Measurements from ENCODE around the gene NUP98. TPM values are rescaled to one million over a fixed set of nuclear protein-coding genes. Genes with fewer than 3 reads are reported as not detected.

Gene NUP98
- total and polyA plus RNA-seq, 2 of the 13 experiments (the other 11 are each of a cell fraction or from before 2014, with no cell fraction given): 76.6 to 85.3 TPM

GRCh38 chr11:3642071-3642951 is 155.0 kb downstream of the NUP98 start (continued):
- TF ChIP-seq ZNF784 (CRISPR knock-in tag; IDR thresholded peaks at IDR 0.05; ENCODE audit: borderline replicate concordance) (0 out of 2 replicates have a peak, but pooled peaks have one; percentile 54), RORA (CRISPR knock-in tag; IDR thresholded peaks at IDR 0.05) (no peak), ZNF678 (CRISPR knock-in tag; IDR thresholded peaks at IDR 0.05) (0 out of 2 replicates have a peak, but pooled peaks have one; percentile 24), NFATC3 (CRISPR knock-in tag; IDR thresholded peaks at IDR 0.05) (no peak), NCOA1 (CRISPR knock-in tag; IDR thresholded peaks at IDR 0.05) (no peak), REXO4 (CRISPR knock-in tag; IDR thresholded peaks at IDR 0.05; ENCODE audit: borderline replicate concordance) (no peak), ZNF772 (CRISPR knock-in tag; IDR thresholded peaks at IDR 0.05) (no peak; the same call in 1 of the 2 replicates), ZC3H4 (CRISPR knock-in tag; IDR thresholded peaks at IDR 0.05; ENCODE audit: borderline replicate concordance) (no peak), SOX6 (IDR thresholded peaks at IDR 0.05) (no peak), SOX6 (CRISPR knock-in tag; IDR thresholded peaks at IDR 0.05) (peak; percentile 42), SMARCE1 (IDR thresholded peaks at IDR 0.05; ENCODE audit: borderline replicate concordance) (no peak), ZNF781 (CRISPR knock-in tag; IDR thresholded peaks at IDR 0.05; ENCODE audit: borderline replicate concordance, not compliant biosample characterization) (no peak), FOXK1 (CRISPR knock-in tag; IDR thresholded peaks at IDR 0.05; ENCODE audit: borderline replicate concordance, low read depth) (no peak; the same call in 1 of the 2 replicates), XBP1 (CRISPR knock-in tag; IDR thresholded peaks at IDR 0.05) (no peak), ELF1 (CRISPR knock-in tag; IDR thresholded peaks at IDR 0.05) (no peak), ZNF773 (CRISPR knock-in tag; IDR thresholded peaks at IDR 0.05; ENCODE audit: borderline replicate concordance) (no peak), ZFP91 (CRISPR knock-in tag; IDR thresholded peaks at IDR 0.05; ENCODE audit: borderline replicate concordance) (peak; percentile 59; the same call in 1 of the 2 replicates), ARID2 (CRISPR knock-in tag; IDR thresholded peaks at IDR 0.05; ENCODE audit: borderline replicate concordance) (0 out of 2 replicates have a peak, but pooled peaks have one; percentile 68), NR2F2 (IDR thresholded peaks at IDR 0.05; ENCODE audit: borderline replicate concordance, low read depth) (no peak), ZNF101 (CRISPR knock-in tag; IDR thresholded peaks at IDR 0.05; ENCODE audit: borderline replicate concordance, low read depth) (no peak), MLLT10 (CRISPR knock-in tag; IDR thresholded peaks at IDR 0.05) (no peak), ZNF331 (CRISPR knock-in tag; IDR thresholded peaks at IDR 0.05) (peak; percentile 42; the same call in 1 of the 2 replicates), PITX1 (CRISPR knock-in tag; IDR thresholded peaks at IDR 0.05) (no peak), NFE2L1 (CRISPR knock-in tag; IDR thresholded peaks at IDR 0.05; ENCODE audit: borderline replicate concordance) (no peak), ETV5 (CRISPR knock-in tag; IDR thresholded peaks at IDR 0.05; ENCODE audit: borderline replicate concordance) (no peak), SKI (IDR thresholded peaks at IDR 0.05; ENCODE audit: partially characterized antibody) (peak; percentile 8), ZNF225 (CRISPR knock-in tag; IDR thresholded peaks at IDR 0.05) (no peak), GPN1 (CRISPR knock-in tag; IDR thresholded peaks at IDR 0.05; ENCODE audit: borderline replicate concordance) (no peak), SMAD3 (CRISPR knock-in tag; IDR thresholded peaks at IDR 0.05) (no peak)
